ENCODE data around the gene YTHDC1.

YTHDC1 gene

GRCh38 chr4:68388347-68388865 lies 38.5 kb upstream of the YTHDC1 start:
- H3K4me3 ChIP-seq (replicated peaks; ENCODE audit: low read depth, low read length) = no peak overlapping the region
- H3K27me3 ChIP-seq (replicated peaks; ENCODE audit: control insufficient read depth, insufficient read depth, low read length) = no peaks in the 10 kb centered on the region
- no peak for DNase-seq (ENCODE audit: extremely low read depth, insufficient read length)
- no peaks in the 10 kb centered on the region for H3K36me3 ChIP-seq (ENCODE audit: control insufficient read depth, insufficient read depth, low read length)
- no peak for TF ChIP-seq CTCF (IDR thresholded peaks at IDR 0.05; ENCODE audit: insufficient read depth, low read length, poor library complexity, severe bottlenecking)

- H3K4me3 ChIP-seq (replicated peaks; ENCODE audit: low read depth, low read length) = no peak overlapping the region
- no peak for DNase-seq (ENCODE audit: extremely low read depth, insufficient read length)
Observed at GRCh38 chr4:68385267-68385666, 35.4 kb upstream of the YTHDC1 start.

GRCh38 chr4:68383115-68383514 lies 33.2 kb upstream of the YTHDC1 start:
- H3K27me3 ChIP-seq (replicated peaks; ENCODE audit: control insufficient read depth, insufficient read depth, low read length) = no peaks in the 10 kb centered on the region
- H3K4me3 ChIP-seq (replicated peaks; ENCODE audit: low read depth, low read length) = no peak overlapping the region
- H3K36me3 ChIP-seq (ENCODE audit: control insufficient read depth, insufficient read depth, low read length) = no peaks in the 10 kb centered on the region
- no peak for TF ChIP-seq CTCF (IDR thresholded peaks at IDR 0.05; ENCODE audit: insufficient read depth, low read length, poor library complexity, severe bottlenecking)
- no peak for DNase-seq (ENCODE audit: extremely low read depth, insufficient read length)

More at GRCh38 chr4:68385267-68385666, 35.4 kb upstream of the YTHDC1 start:
- no peak for TF ChIP-seq CTCF (IDR thresholded peaks at IDR 0.05; ENCODE audit: insufficient read depth, low read length, poor library complexity, severe bottlenecking)
- Histone ChIP-seq H3K36me3 (ENCODE audit: control insufficient read depth, insufficient read depth, low read length) (no peaks in the 10 kb centered on the region), H3K27me3 (replicated peaks; ENCODE audit: control insufficient read depth, insufficient read depth, low read length) (no peaks in the 10 kb centered on the region)

GRCh38 chr4:68378226-68378625 lies 28.3 kb upstream of the YTHDC1 start:
- no peak for DNase-seq (ENCODE audit: extremely low read depth, insufficient read length)
- Histone ChIP-seq H3K4me3 (replicated peaks; ENCODE audit: low read depth, low read length) (no peak overlapping the region), H3K27me3 (replicated peaks; ENCODE audit: control insufficient read depth, insufficient read depth, low read length) (no peaks in the 10 kb centered on the region), H3K36me3 (ENCODE audit: control insufficient read depth, insufficient read depth, low read length) (no peaks in the 10 kb centered on the region)
- TF ChIP-seq CTCF (IDR thresholded peaks at IDR 0.05; ENCODE audit: insufficient read depth, low read length, poor library complexity, severe bottlenecking) = no peak

GRCh38 chr4:68375667-68376559 lies 26.0 kb upstream of the YTHDC1 start:
- Histone ChIP-seq H3K36me3 (ENCODE audit: control insufficient read depth, insufficient read depth, low read length) (no peaks in the 10 kb centered on the region), H3K27me3 (replicated peaks; ENCODE audit: control insufficient read depth, insufficient read depth, low read length) (no peaks in the 10 kb centered on the region), H3K4me3 (replicated peaks; ENCODE audit: low read depth, low read length) (peak overlapping the region; percentile 14)
- peak; percentile 15 for DNase-seq (ENCODE audit: extremely low read depth, insufficient read length)
- peak; percentile 84 for TF ChIP-seq CTCF (IDR thresholded peaks at IDR 0.05; ENCODE audit: insufficient read depth, low read length, poor library complexity, severe bottlenecking)
